H1 (cell line): ENCODE data around the gene CAGE1. TPM values are rescaled to one million over a fixed set of nuclear protein-coding genes. Genes with fewer than 3 reads are reported as not detected.

Source experiments
- BCL11A ChIP-seq, 2 experiments: IDR thresholded peaks; one replicate each; pipeline ENCODE4 v1.6.1; 2011; ENCODE audit warnings: low read depth in 2 of 2, low read length in 2 of 2, mild to moderate bottlenecking in 2 of 2
- CHD7 ChIP-seq: fragments of 300-600 bp; sonication (generic); IDR thresholded peaks from 2 replicates; pipeline ENCODE4 v1.7.1; 2012; ENCODE audit warnings: low read length, moderate library complexity, mild to moderate bottlenecking, inconsistent platforms; ENCODE audit not compliant: insufficient replicate concordance
- GTF2F1 ChIP-seq: IDR thresholded peaks from 2 replicates; pipeline ENCODE4 v1.6.1; 2012; ENCODE audit warnings: low read depth, low read length, improper control_type of control experiment, borderline replicate concordance
- RAD21 ChIP-seq, 2 experiments: IDR thresholded peaks in 1 of 2; conservative IDR thresholded peaks in 1 of 2; 2 replicates each; pipeline ENCODE4 v1.6.1; 2011; ENCODE audit warnings: low read depth in 2 of 2, low read length in 2 of 2, improper control_type of control experiment in 1 of 2, inconsistent platforms in 1 of 2, mild to moderate bottlenecking in 1 of 2, moderate library complexity in 1 of 2
- USF2 ChIP-seq: IDR thresholded peaks from 2 replicates; pipeline ENCODE4 v1.6.1; 2011; ENCODE audit warnings: low read length, improper control_type of control experiment
- polyA plus RNA-seq, 7 experiments: library from polyadenylated mRNA; depleted of rRNA in 3 of 7; stranded (reverse) in 5 of 7; unstranded in 2 of 7; fragments of >200 nt in 5 of 7; fragments of 200-250 nt in 2 of 7; gene quantifications; 1 replicate in 5 of 7; 2 replicates in 1 of 7; 4 replicates in 1 of 7; pipeline versions ENCODE4 v1.2.1 to v1.2.3, GENCODE V29; 2011 to 2013; ENCODE audit warnings: missing spikeins in 2 of 7, mixed read lengths in 2 of 7
- total RNA-seq: library from RNA; stranded (reverse); fragmentation: NEBNext Ultra II Directional; extraction: Animal tissue kit (Norgen Biotek cat#: 25700); gene quantifications from 2 replicates; pipeline ENCODE4 v1.2.1, GENCODE V29; 2021

CAGE1 gene
- total and polyA plus RNA-seq, 2 of the 8 experiments (the other 6 are each of a cell fraction or from before 2014, with no cell fraction given), result 0.09 TPM; not detected in 1

DNA sequence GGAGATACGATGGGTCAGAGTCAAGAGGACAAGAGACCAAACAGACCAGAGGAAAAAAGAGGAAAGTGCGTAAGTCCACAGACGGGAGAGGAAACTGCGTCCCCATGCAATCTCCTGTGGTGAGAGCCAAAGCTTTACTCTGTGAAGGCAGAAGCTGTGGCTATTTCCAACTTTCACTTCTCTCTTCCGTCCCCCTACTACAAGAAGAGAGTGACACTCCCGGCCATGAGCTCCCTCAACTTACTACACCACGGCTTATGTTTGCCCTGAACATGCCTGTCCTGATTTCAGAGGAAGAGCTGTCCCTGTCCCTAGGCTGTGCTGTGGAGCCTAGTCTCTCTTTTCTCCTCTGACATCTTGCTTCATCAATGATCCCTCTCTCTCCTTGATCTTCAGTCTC, 65.0 kb downstream of the CAGE1 start (continued):
- TF ChIP-seq CHD7 (no peak), USF2 (no peak), GTF2F1 (no peak), RAD21 (IDR thresholded peaks at IDR 0.05 in 1 of 2, conservative IDR thresholded peaks at IDR 0.05 in 1 of 2; ENCODE audit: low read depth in 2 of 2, low read length in 2 of 2) (no peak), BCL11A (IDR thresholded peaks at IDR 0.05; ENCODE audit: low read depth in 2 of 2, low read length in 2 of 2) (no peak)
